Fibroblast of villous mesenchyme (primary cell): ENCODE measurements around the gene LAMP1. TPM values are rescaled to one million over a fixed set of nuclear protein-coding genes. Genes with fewer than 3 reads are reported as not detected.
A peak's percentile ranks its signal among the peaks of the same experiment; 100 is the strongest.

Source experiments
- DNase-seq: peaks from one replicate; pipeline ENCODE4 v3.0.0-alpha.2; 2010; ENCODE audit warnings: low read depth
- H3K4me3 ChIP-seq: 2 replicates; pipeline ENCODE4 v1.5.1; 2011; ENCODE audit warnings: low read depth, mild to moderate bottlenecking, low read length
- total RNA-seq: library from RNA; depleted of rRNA; stranded (reverse); fragments of >200 nt; gene quantifications from 2 replicates; pipeline ENCODE4 v1.2.3, GENCODE V29; 2012
- TF ChIP-seq, protein P1 (sequence below): IDR thresholded peaks from 2 replicates; pipeline ENCODE4 v1.5.1; 2012; ENCODE audit warnings: low read depth, mild to moderate bottlenecking, low read length; ENCODE audit not compliant: insufficient read depth

Gene LAMP1
- total RNA-seq, 1 donor, result 101 TPM

DNA sequence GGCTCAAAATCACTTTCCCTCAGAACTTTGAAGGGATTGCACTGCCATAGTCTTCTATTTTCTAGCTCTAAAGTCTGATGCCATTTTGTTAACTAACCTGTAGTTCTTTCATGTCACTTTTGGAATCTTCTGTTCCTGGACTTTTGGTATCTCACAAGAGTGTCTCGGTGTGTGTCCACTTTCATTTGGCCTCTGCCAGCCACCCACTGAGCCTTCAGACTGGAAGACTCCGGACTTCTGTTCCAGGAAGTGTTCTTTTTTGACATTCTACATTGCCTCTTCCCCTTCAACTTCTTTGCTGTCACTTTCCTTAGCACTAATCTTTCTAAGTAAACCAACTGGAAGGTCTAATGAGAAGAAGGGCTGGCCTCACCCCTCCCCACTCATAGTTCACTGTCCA lies 25.0 kb upstream of the LAMP1 start:
- no peak overlapping the region for H3K4me3 ChIP-seq
- TF ChIP-seq, protein P1, sequence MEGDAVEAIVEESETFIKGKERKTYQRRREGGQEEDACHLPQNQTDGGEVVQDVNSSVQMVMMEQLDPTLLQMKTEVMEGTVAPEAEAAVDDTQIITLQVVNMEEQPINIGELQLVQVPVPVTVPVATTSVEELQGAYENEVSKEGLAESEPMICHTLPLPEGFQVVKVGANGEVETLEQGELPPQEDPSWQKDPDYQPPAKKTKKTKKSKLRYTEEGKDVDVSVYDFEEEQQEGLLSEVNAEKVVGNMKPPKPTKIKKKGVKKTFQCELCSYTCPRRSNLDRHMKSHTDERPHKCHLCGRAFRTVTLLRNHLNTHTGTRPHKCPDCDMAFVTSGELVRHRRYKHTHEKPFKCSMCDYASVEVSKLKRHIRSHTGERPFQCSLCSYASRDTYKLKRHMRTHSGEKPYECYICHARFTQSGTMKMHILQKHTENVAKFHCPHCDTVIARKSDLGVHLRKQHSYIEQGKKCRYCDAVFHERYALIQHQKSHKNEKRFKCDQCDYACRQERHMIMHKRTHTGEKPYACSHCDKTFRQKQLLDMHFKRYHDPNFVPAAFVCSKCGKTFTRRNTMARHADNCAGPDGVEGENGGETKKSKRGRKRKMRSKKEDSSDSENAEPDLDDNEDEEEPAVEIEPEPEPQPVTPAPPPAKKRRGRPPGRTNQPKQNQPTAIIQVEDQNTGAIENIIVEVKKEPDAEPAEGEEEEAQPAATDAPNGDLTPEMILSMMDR, result no peak
- DNase-seq, result no peak

DNA sequence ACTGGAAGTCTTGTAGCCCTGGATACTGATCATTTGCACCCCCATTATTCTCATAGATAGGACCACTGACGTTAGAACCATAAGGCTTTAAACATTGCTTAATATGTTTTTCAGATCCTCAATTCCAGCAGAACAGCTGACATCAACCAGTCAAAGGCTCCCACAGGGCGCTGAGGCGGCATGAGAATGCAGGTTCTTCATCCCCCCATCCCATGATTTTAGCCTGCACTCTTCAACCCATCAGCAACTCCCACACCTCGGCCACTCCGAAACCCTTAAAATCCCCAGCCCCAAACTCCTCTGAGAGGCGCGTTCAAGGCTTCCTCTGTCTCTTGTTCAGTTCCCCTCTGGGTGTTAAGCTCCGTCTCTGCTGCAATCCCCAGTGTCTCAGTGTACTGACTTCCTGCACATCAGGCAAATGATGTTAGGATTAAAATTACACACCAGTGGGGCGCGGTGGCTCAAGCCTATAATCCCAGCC lies 24.3 kb upstream of the LAMP1 start:
- no peak overlapping the region for H3K4me3 ChIP-seq
- DNase-seq, result no peak
- TF ChIP-seq, protein P1, result no peak

DNA sequence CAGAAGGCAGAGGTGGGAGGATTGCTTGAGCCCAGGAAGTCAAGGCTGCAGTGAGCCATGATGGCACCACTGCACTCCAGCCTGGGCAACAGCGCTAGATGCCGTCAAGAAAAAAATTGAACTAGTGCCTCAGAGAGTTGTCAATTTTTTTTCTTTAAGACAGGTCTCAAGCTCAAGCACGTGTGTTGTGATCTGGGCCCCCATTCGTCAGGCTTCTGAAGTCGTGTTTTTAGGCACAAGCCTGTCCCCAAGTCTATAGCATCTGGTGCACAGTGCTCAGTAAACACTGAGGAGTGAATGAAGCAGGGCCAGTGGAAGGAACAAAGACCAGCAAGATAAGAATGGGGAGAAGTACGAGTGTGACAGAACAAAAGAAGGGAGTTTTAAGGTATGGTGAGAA lies 23.7 kb upstream of the LAMP1 start:
- DNase-seq, result no peak
- H3K4me3 ChIP-seq, result no peak overlapping the region
- TF ChIP-seq, protein P1, result no peak

DNA sequence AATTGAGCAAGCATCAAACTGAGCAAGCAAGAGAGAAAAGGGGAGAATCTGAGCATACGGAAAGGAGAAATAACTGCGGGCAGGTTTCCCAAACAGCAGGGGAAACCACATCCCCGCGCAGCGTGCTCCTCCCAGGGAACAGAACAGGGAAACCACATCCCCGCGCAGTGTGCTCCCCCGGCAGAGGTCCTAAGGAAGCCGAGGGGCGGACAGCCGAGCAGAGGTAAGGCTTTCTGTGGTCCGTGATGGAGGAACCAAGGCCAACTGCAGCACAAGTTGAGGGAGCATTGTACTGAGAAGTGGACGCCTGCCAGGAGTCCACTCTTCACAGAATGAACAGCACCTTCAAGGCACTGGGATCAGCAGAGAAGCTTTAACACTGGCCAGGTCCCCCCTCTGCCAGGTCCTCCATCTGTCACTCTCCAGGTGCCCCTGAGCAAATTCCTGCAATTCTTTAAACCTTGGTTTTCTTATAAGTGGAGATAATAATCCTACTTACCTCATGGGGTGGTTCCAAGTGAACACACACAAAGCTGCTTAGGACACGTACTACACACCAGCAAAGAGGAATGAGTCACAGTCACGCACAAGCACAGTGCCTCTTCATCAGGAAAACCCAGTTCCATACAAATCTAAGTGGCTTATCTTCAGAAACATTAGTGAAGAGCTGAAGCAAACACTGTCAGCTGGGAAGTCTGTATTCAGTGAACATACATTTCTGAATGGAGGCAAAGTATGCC lies 23.0 kb upstream of the LAMP1 start:
- DNase-seq, result peak; percentile 46
- TF ChIP-seq, protein P1, result no peak
- H3K4me3 ChIP-seq, result no peak overlapping the region

DNA sequence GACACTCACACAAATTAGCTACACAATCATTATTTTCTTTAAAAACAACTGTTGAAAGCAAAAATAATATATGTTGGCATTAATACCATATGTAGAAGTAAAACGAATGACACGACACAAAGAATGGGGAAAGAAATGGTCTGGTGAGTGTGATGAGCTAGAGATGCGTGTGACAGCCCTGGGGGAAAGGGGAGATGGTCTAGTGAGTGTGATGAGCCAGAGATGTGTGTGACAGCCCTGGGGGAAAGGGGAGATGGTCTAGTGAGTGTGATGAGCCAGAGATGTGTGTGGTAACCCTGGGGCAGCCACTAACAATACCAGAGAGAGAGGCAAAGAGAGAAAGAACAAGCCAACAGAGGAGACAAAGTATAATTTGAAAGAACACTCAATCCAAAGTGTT lies 22.3 kb upstream of the LAMP1 start:
- TF ChIP-seq, protein P1, result no peak
- DNase-seq, result no peak

DNA sequence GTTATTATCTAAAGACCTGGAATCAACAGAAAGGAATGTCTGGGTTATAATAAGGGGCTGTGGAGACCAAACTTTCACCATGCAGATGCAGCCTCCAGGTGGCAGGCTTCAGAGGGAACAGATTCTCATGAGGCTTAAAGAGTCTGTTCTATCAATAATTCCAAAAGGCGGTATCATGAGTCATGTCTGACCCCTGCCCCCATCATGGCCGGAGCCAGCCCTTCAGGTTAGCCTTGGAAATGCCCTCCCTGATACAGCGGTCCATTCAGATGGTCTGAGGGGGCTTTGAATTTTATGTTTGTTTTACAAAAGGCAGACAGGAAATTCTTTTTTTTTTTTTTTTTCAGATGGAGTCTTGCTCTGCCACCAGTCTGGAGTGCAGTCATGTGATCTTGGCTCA lies 21.7 kb upstream of the LAMP1 start:
- peak; percentile 61 for DNase-seq
- TF ChIP-seq, protein P1, result peak; percentile 55
- H3K4me3 ChIP-seq, result no peak overlapping the region

More for the DNA sequence above, 22.3 kb upstream of the LAMP1 start:
- H3K4me3 ChIP-seq, result no peak overlapping the region
